ENCODE results near the gene GRIA1. TPM values are rescaled to one million over a fixed set of nuclear protein-coding genes. Genes with fewer than 3 reads are reported as not detected.
A peak's percentile ranks its signal among the peaks of the same experiment; 100 is the strongest.

The GRIA1 gene
- total and polyA plus RNA-seq, 2 of the 4 experiments (the other 2 are of a cell fraction): 0.48 to 1.3 TPM

GRCh38 chr5:153445875-153446579, 44.4 kb upstream of the GRIA1 start:
- no peak overlapping the region for H3K18ac ChIP-seq (ENCODE audit: low read depth, low read length)
- no peak overlapping the region for H3K4me3 ChIP-seq (ENCODE audit: insufficient read depth, low read depth, low read length)
- TF ChIP-seq RCOR1 (IDR thresholded peaks at IDR 0.05; ENCODE audit: insufficient replicate concordance, low read length) (no peak), RAD21 (IDR thresholded peaks at IDR 0.05; ENCODE audit: low read length) (no peak), CHD1 (IDR thresholded peaks at IDR 0.05; ENCODE audit: low read depth, low read length) (no peak), ELK1 (IDR thresholded peaks at IDR 0.05; ENCODE audit: borderline replicate concordance, low read depth, low read length) (no peak), NFE2L2 (IDR thresholded peaks at IDR 0.05; ENCODE audit: low read depth, low read length) (no peak), BHLHE40 (IDR thresholded peaks at IDR 0.05; ENCODE audit: low read depth, low read length) (no peak)
- H2BK120ac ChIP-seq (ENCODE audit: low read depth, low read length): no peak overlapping the region
- H3K4ac ChIP-seq (ENCODE audit: low read depth, low read length): no peak overlapping the region
- H3K23ac ChIP-seq (ENCODE audit: low read depth, low read length): no peak overlapping the region
- dilution Hi-C loops (cut with HindIII; ENCODE audit: low sequenced_read_pairs, unreplicated experiment) (no loop called here), in situ Hi-C loops (cut with MboI; ENCODE audit: low sequenced_read_pairs) (no loop called here), intact Hi-C loops (cut with micrococcal nuclease) (no loop called here)
- H3K36me3 ChIP-seq (ENCODE audit: control insufficient read depth, insufficient read depth, low read length): no peaks in the 10 kb centered on the region
- no peaks in the 10 kb centered on the region for H3K9me3 ChIP-seq (ENCODE audit: control insufficient read depth, insufficient read depth, low read length)
- DNase-seq (no peak), ATAC-seq (ENCODE audit: low read depth) (no peak; the same call in none of the 2 replicates)
- H2AK9ac ChIP-seq (replicated peaks; ENCODE audit: low read depth, low read length, poor library complexity): no peak overlapping the region
- H3K9me1 ChIP-seq (ENCODE audit: insufficient read depth, low read length): no peaks in the 10 kb centered on the region
- H2BK5ac ChIP-seq (ENCODE audit: low read depth, low read length, poor library complexity, severe bottlenecking): no peak overlapping the region
- H2AK5ac ChIP-seq (ENCODE audit: low read depth, low read length): no peak overlapping the region
- H3K27ac ChIP-seq (ENCODE audit: insufficient read depth, low read length): no peak overlapping the region
- no peaks in the 10 kb centered on the region for H3K79me1 ChIP-seq (ENCODE audit: low read depth in 1 of 2, low read length in 2 of 2)
- H3K27me3 ChIP-seq (ENCODE audit: control insufficient read depth, insufficient read depth, low read length): no peaks in the 10 kb centered on the region; the same call in 1 of the 2 replicates
- no peak overlapping the region for H3K14ac ChIP-seq (replicated peaks; ENCODE audit: low read depth, low read length)
- no peaks in the 10 kb centered on the region for H4K20me1 ChIP-seq (ENCODE audit: insufficient read depth, low read length)
- H3K4me1 ChIP-seq (ENCODE audit: control insufficient read depth, insufficient read depth, low read length): peaks cover 2% of the 10 kb centered on the region; the same call in 1 of the 2 replicates
- H3K9ac ChIP-seq (ENCODE audit: low read depth, low read length): no peak overlapping the region
- H2AFZ ChIP-seq (replicated peaks; ENCODE audit: low read length, poor library complexity): no peak overlapping the region
- no TSS peak for BruUV-seq (replicated peaks)
- H3K4me2 ChIP-seq (ENCODE audit: low read depth, low read length): peak overlapping the region; percentile 22; the same call in 1 of the 2 replicates
- no peak overlapping the region for H4K8ac ChIP-seq (ENCODE audit: low read depth in 2 of 2, low read length in 2 of 2)
- POLR2A ChIA-PET (ENCODE audit: unreplicated experiment): no interaction called here
- H2BK20ac ChIP-seq (ENCODE audit: low read depth, low read length): no peak overlapping the region
- WGBS, 2 experiments (ENCODE audit: extremely low coverage in 2 of 2, insufficient read length in 1 of 2): no CpG with 5 or more reads among the region's 9 CpGs
- no peak overlapping the region for H3K56ac ChIP-seq (ENCODE audit: extremely low read depth, insufficient read depth, low read length)
- no peak overlapping the region for H2BK15ac ChIP-seq (ENCODE audit: low read depth, low read length)
- no peak overlapping the region for H4K5ac ChIP-seq (ENCODE audit: low read depth, low read length)
- H4K91ac ChIP-seq (ENCODE audit: insufficient read depth, low read depth, low read length): no peak overlapping the region
- CTCF ChIA-PET: interaction anchor here (0.6 kb wide), 1 partner anchor 580 kb away, joined by 5 read pairs; no protein-coding TSS in a partner anchor
